Measurements from ENCODE around the gene LY6G5C. TPM values are rescaled to one million over a fixed set of nuclear protein-coding genes. Genes with fewer than 3 reads are reported as not detected.

LY6G5C gene
- total and polyA plus RNA-seq, 9 of the 15 experiments (the other 6 are each of a cell fraction or from before 2014, with no cell fraction given), result 0.10 to 0.67 (median 0.46) TPM; not detected in 4

- TF ChIP-seq GABPB1 (CRISPR knock-in tag; IDR thresholded peaks at IDR 0.05), result peak; percentile 4; the same call in 1 of the 2 replicates
- TF ChIP-seq GATAD2B (IDR thresholded peaks at IDR 0.05; ENCODE audit: borderline replicate concordance), result no peak
- no peak for TF ChIP-seq PBX2 (CRISPR knock-in tag; IDR thresholded peaks at IDR 0.05; ENCODE audit: low read depth)
- TF ChIP-seq PBX2 (tag; conservative IDR thresholded peaks at IDR 0.05; ENCODE audit: low read depth), result no peak; the same call in 1 of the 2 replicates
- TF ChIP-seq DPF2 (IDR thresholded peaks at IDR 0.05), result peak; percentile 82
- peak in 1 of 2 experiments; percentile 91; a peak in 2 of 4 replicates for TF ChIP-seq HDAC1 (IDR thresholded peaks at IDR 0.05)
- TF ChIP-seq ZNF766 (CRISPR knock-in tag; conservative IDR thresholded peaks at IDR 0.05), result no peak
- peak; percentile 84; the same call in 1 of the 2 replicates for TF ChIP-seq HDGF (IDR thresholded peaks at IDR 0.05)
- no peak for TF ChIP-seq HMGN3 (IDR thresholded peaks at IDR 0.05; ENCODE audit: borderline replicate concordance, extremely low read depth, insufficient read length, low read depth, low read length)
- no peak for TF ChIP-seq FUS (optimal IDR thresholded peaks at IDR 0.05; ENCODE audit: low read depth, low read length)
- no peak for TF ChIP-seq CCAR2 (IDR thresholded peaks at IDR 0.05; ENCODE audit: low read depth, low read length)
- TF ChIP-seq MNT (conservative IDR thresholded peaks at IDR 0.05), result no peak
- TF ChIP-seq ZNF121 (CRISPR knock-in tag; conservative IDR thresholded peaks at IDR 0.05), result no peak
- no peak for TF ChIP-seq CUX1 (CRISPR knock-in tag; IDR thresholded peaks at IDR 0.05)
- no peak for TF ChIP-seq DACH1 (IDR thresholded peaks at IDR 0.05; ENCODE audit: partially characterized antibody)
- 0 out of 2 replicates have a peak, but pooled peaks have one; percentile 62 for TF ChIP-seq LCOR (CRISPR knock-in tag; IDR thresholded peaks at IDR 0.05)
- TF ChIP-seq MXI1 (IDR thresholded peaks at IDR 0.05; ENCODE audit: low read depth, low read length), result no peak
- TF ChIP-seq MYBL2 (IDR thresholded peaks at IDR 0.05; ENCODE audit: low read depth), result no peak
- TF ChIP-seq MYBL2 (CRISPR knock-in tag; IDR thresholded peaks at IDR 0.05; ENCODE audit: borderline replicate concordance), result no peak
Measured at GRCh38 chr6:31725502-31726350, 44.9 kb upstream of the LY6G5C start (continued).
